OCI-LY7 (cell line): ENCODE measurements around the gene MTUS2. TPM values are rescaled to one million over a fixed set of nuclear protein-coding genes. Genes with fewer than 3 reads are reported as not detected.

Experiments
- BruUV-seq: library from RNA; stranded (reverse); fragments of 400-500 nt; replicated peaks from 2 replicates; lab custom pipeline; 2021; lab: Mats Ljungman, UMichigan
- CTCF ChIA-PET: fragments of 300-600 bp; sonication (Branson Sonifier 250); formaldehyde crosslinking; loops from one replicate; lab custom pipeline; 2022; ENCODE audit warnings: antibody characterized with exemption; ENCODE audit not compliant: unreplicated experiment; lab: Charles Lee
- POLR2A ChIA-PET: fragments of 300-600 bp; sonication (Branson Sonifier 250); formaldehyde crosslinking; loops from one replicate; lab custom pipeline; 2022; ENCODE audit warnings: antibody characterized with exemption; lab: Charles Lee
- DNase-seq: peaks from one replicate; pipeline ENCODE4 v3.0.0-alpha.2; 2015; ENCODE audit warnings: low spot score
- H2AFZ ChIP-seq: fragments of 200-600 bp; sonication (generic), shearing (Covaris generic); 2 replicates; pipeline ENCODE4 v1.6.1; 2014; ENCODE audit warnings: mild to moderate bottlenecking, antibody characterized with exemption, low read length, moderate library complexity
- H3K27ac ChIP-seq: fragments of 200-600 bp; sonication (generic); 2 replicates; pipeline ENCODE4 v1.5.1; 2014; ENCODE audit warnings: mixed run types, low read depth, mild to moderate bottlenecking, moderate library complexity, low read length, inconsistent platforms; ENCODE audit not compliant: poor library complexity, severe bottlenecking
- H3K36me3 ChIP-seq: fragments of 200-600 bp; sonication (generic); 2 replicates; pipeline ENCODE4 v1.6.1; 2014; ENCODE audit warnings: mild to moderate bottlenecking, antibody characterized with exemption, low read length, moderate library complexity, mixed read lengths; ENCODE audit not compliant: insufficient read depth
- H3K4me1 ChIP-seq: fragments of 200-600 bp; sonication (generic); 2 replicates; pipeline ENCODE4 v1.5.1; 2014; ENCODE audit warnings: mild to moderate bottlenecking, low read length; ENCODE audit not compliant: insufficient read depth, poor library complexity, severe bottlenecking
- H3K4me2 ChIP-seq: fragments of 200-600 bp; sonication (generic); 2 replicates; pipeline ENCODE4 v1.6.1; 2014; ENCODE audit warnings: mild to moderate bottlenecking, low read length
- H3K4me3 ChIP-seq: fragments of 200-600 bp; sonication (generic); 2 replicates; pipeline ENCODE4 v1.5.1; 2014; ENCODE audit warnings: mild to moderate bottlenecking, low read depth, low read length; ENCODE audit not compliant: poor library complexity, severe bottlenecking
- H3K79me2 ChIP-seq: fragments of 200-600 bp; sonication (generic); 2 replicates; pipeline ENCODE4 v1.6.1; 2016; ENCODE audit warnings: low read depth, mild to moderate bottlenecking, low read length, moderate library complexity, mixed read lengths; ENCODE audit not compliant: insufficient read depth
- H3K9me2 ChIP-seq: fragments of 200-600 bp; sonication (generic); 2 replicates; pipeline ENCODE4 v1.6.1; 2016; ENCODE audit warnings: mild to moderate bottlenecking, low read length, mixed read lengths; ENCODE audit not compliant: insufficient read depth
- H3K9me3 ChIP-seq: fragments of 200-600 bp; sonication (generic); 2 replicates; pipeline ENCODE4 v1.6.1; 2014; ENCODE audit warnings: mild to moderate bottlenecking, mixed run types, low read length, mixed read lengths
- H4K20me1 ChIP-seq: fragments of 200-600 bp; sonication (generic); 2 replicates; pipeline ENCODE4 v1.6.1; 2014; ENCODE audit warnings: mild to moderate bottlenecking, antibody characterized with exemption, low read length, moderate library complexity, mixed read lengths; ENCODE audit not compliant: insufficient read depth
- CTCF ChIP-seq: fragments of 200-600 bp; sonication (generic); conservative IDR thresholded peaks from 2 replicates; pipeline ENCODE4 v1.5.1; 2014; ENCODE audit warnings: mild to moderate bottlenecking, antibody characterized with exemption, low read length, moderate library complexity, mixed read lengths
- EZH2phosphoT487 ChIP-seq: fragments of 200-600 bp; sonication (generic); IDR thresholded peaks from 2 replicates; pipeline ENCODE4 v1.6.1; 2018; ENCODE audit warnings: low read depth, borderline replicate concordance, mild to moderate bottlenecking, mixed run types, antibody characterized with exemption, low read length, moderate library complexity, mixed read lengths
- intact Hi-C: fragments of 100-400 bp; cut with micrococcal nuclease; formaldehyde crosslinking; loops from one replicate; pipeline ENCODE4 v1.10.0; 2022; ENCODE audit not compliant: unreplicated experiment
- total RNA-seq, 2 experiments: library from RNA; depleted of rRNA in 1 of 2; stranded (reverse); fragments of >200 nt in 1 of 2; shearing (Covaris generic) in 1 of 2; gene quantifications; 2 replicates each; pipeline ENCODE4 v1.2.3, GENCODE V29; 2014 to 2022

MTUS2 gene
- total RNA-seq, 2 experiments from 2014 or later: 0.16 to 9.8 TPM

DNA sequence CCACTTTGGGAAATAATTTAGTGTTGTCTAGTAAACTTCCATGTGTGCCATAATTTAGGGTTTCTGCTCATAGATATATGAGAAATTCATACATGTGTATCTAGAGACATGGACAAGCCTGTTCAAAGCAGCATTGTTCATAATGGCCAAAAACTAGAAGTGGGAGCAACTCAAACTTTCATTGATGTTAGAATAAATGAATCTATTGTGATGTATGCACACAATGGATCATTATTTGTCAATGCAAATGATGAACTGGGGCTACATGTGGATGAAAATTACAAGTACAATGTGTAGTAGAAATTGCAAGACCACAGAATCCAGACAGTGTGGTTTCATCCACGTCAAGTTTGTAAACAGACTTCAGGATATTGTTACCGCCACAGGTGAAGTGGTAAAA lies 490.7 kb downstream of the MTUS2 start:
- no peak overlapping the region for H3K27ac ChIP-seq
- H3K36me3 ChIP-seq: no peaks in the 10 kb centered on the region
- H4K20me1 ChIP-seq: no peaks in the 10 kb centered on the region
- no peak overlapping the region for H3K4me3 ChIP-seq
- no peaks in the 10 kb centered on the region for H3K4me1 ChIP-seq
- H3K9me2 ChIP-seq: no peaks in the 10 kb centered on the region
- no peak for TF ChIP-seq CTCF
- no peak for TF ChIP-seq EZH2phosphoT487
- no peaks in the 10 kb centered on the region for H3K79me2 ChIP-seq
- no peak overlapping the region for H3K4me2 ChIP-seq
- DNase-seq: no peak
- intact Hi-C loops: no loop called here
- BruUV-seq: no TSS peak
- H3K9me3 ChIP-seq: no peaks in the 10 kb centered on the region
- ChIA-PET POLR2A (no interaction called here), CTCF (no interaction called here)
- no peak overlapping the region for H2AFZ ChIP-seq

DNA sequence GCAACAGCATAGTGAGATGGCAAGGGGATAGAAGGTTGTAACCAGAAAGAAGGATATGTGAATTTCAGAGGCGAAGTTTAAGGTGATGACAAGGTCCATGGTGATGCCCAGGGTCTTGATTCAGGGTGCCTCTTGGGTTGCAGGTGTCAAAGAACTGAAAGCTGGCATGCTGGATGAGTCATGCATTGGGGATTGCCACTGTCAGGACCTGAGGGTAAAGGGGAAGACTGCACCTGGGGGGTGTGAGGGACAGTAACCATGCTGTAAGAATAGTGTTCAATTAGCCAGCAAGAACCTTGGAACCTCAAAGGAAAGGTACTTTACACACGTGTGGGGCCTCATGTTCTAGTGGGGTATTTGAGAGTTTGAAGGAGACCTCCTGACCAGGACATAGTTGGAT lies 495.7 kb downstream of the MTUS2 start:
- Histone ChIP-seq H3K4me2 (no peak overlapping the region), H3K79me2 (no peaks in the 10 kb centered on the region), H3K27ac (no peak overlapping the region), H2AFZ (no peak overlapping the region), H3K4me1 (no peaks in the 10 kb centered on the region), H4K20me1 (no peaks in the 10 kb centered on the region), H3K4me3 (no peak overlapping the region), H3K36me3 (no peaks in the 10 kb centered on the region), H3K9me3 (no peaks in the 10 kb centered on the region), H3K9me2 (no peaks in the 10 kb centered on the region)
- intact Hi-C loops: no loop called here
- ChIA-PET CTCF (no interaction called here), POLR2A (no interaction called here)
- DNase-seq: no peak
- no TSS peak for BruUV-seq
- TF ChIP-seq EZH2phosphoT487 (no peak), CTCF (no peak)

DNA sequence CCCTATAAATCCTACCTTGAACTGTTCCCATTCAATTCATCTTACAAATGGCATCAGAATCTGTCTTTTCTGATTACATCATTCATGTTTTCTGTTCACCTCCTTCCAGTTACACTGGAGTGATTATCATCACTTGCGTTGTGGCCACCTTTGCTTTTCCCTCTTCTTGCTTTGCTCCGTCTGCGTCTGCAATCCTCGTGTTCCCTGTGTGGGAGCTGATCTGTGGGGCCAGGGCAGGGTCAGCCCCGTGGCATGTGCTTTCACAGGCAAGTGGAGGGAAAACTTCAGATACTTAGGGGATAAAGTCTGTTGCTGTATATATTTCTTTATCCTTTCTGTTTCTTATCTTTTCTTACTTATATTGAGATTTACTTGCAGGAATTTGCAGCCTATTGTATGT lies 497.7 kb downstream of the MTUS2 start:
- H3K36me3 ChIP-seq: no peaks in the 10 kb centered on the region
- ChIA-PET POLR2A (interaction anchor here (0.6 kb wide), 1 partner anchor 160 kb away, joined by 3 read pairs; no protein-coding TSS in a partner anchor), CTCF (no interaction called here)
- intact Hi-C loops: no loop called here
- DNase-seq: no peak
- no peaks in the 10 kb centered on the region for H3K9me2 ChIP-seq
- TF ChIP-seq EZH2phosphoT487 (no peak), CTCF (no peak)
- no peak overlapping the region for H3K27ac ChIP-seq
- no peak overlapping the region for H3K4me3 ChIP-seq
- no peaks in the 10 kb centered on the region for H3K9me3 ChIP-seq
- H2AFZ ChIP-seq: no peak overlapping the region
- H4K20me1 ChIP-seq: no peaks in the 10 kb centered on the region
- H3K79me2 ChIP-seq: no peaks in the 10 kb centered on the region
- BruUV-seq: no TSS peak
- H3K4me2 ChIP-seq: no peak overlapping the region
- no peaks in the 10 kb centered on the region for H3K4me1 ChIP-seq
